22Rv1 (cell line): ENCODE data around the gene HTR7.

Source experiments
- H3K27ac ChIP-seq: fragments of 450-650 bp; 2 replicates; pipeline ENCODE4 v1.5.1; 2017
- CTCF ChIP-seq: fragments of 450-650 bp; IDR thresholded peaks from 2 replicates; pipeline ENCODE4 v1.5.1; 2017; ENCODE audit warnings: mild to moderate bottlenecking
- ZFX ChIP-seq: fragments of 450-650 bp; IDR thresholded peaks from 2 replicates; pipeline ENCODE4 v1.6.1; 2017; ENCODE audit warnings: antibody characterized with exemption, borderline replicate concordance

Gene HTR7

GRCh38 chr10:90769946-90770841 lies 87.6 kb downstream of the HTR7 start:
- H3K27ac ChIP-seq: no peak overlapping the region
- no peak for TF ChIP-seq CTCF
- TF ChIP-seq ZFX: no peak

GRCh38 chr10:90751107-90751997 lies 106.5 kb downstream of the HTR7 start:
- no peak overlapping the region for H3K27ac ChIP-seq
- no peak for TF ChIP-seq ZFX
- TF ChIP-seq CTCF: peak; percentile 82

- no peak overlapping the region for H3K27ac ChIP-seq
- no peak for TF ChIP-seq CTCF
- no peak for TF ChIP-seq ZFX
These were observed 111.0 kb downstream of the HTR7 start for GRCh38 chr10:90746829-90747228.

- TF ChIP-seq ZFX: no peak
- TF ChIP-seq CTCF: no peak
- H3K27ac ChIP-seq: no peak overlapping the region
These were observed 112.3 kb downstream of the HTR7 start for GRCh38 chr10:90745565-90745964.

GRCh38 chr10:90743291-90743690 lies 114.5 kb downstream of the HTR7 start:
- TF ChIP-seq CTCF (no peak), ZFX (no peak)
- no peak overlapping the region for H3K27ac ChIP-seq

- no peak overlapping the region for H3K27ac ChIP-seq
- no peak for TF ChIP-seq ZFX
- no peak for TF ChIP-seq CTCF
These were observed 115.8 kb downstream of the HTR7 start for GRCh38 chr10:90741926-90742565.
